Stimulated activated CD8-positive, alpha-beta memory T cell treated with anti-CD3 and anti-CD28 coated beads, Interleukin-7, amount 100 ng/mL, for 24 hours (primary cell): ENCODE data around the gene XAGE3.

Source experiments
- DNase-seq: peaks from one replicate; pipeline ENCODE4 v3.0.0-alpha.2; 2020; ENCODE audit warnings: low read depth

XAGE3 gene

GRCh38 chrX:52839137-52839536 is 28.7 kb downstream of the XAGE3 start:
- DNase-seq, result no peak

- DNase-seq, result no peak
These were observed 37.3 kb downstream of the XAGE3 start for GRCh38 chrX:52830551-52830950.

- no peak for DNase-seq
These were observed 43.3 kb downstream of the XAGE3 start for GRCh38 chrX:52824608-52825007.

- DNase-seq, result no peak
These were observed 46.7 kb downstream of the XAGE3 start for GRCh38 chrX:52821079-52821760.

- no peak for DNase-seq
These were observed 48.1 kb downstream of the XAGE3 start for GRCh38 chrX:52819788-52820187.
